GM12874 (cell line): Measurements from ENCODE around the gene PLXNA4.

ENCODE experiments used
- CTCF ChIP-seq: IDR thresholded peaks from 2 replicates; pipeline ENCODE4 v1.5.1; 2011; ENCODE audit warnings: low read depth, mild to moderate bottlenecking, control low read depth, low read length, moderate library complexity; ENCODE audit not compliant: insufficient read depth

The PLXNA4 gene

GRCh38 chr7:132412435-132412834 lies 163.8 kb downstream of the PLXNA4 start:
- no peak for TF ChIP-seq CTCF

DNA sequence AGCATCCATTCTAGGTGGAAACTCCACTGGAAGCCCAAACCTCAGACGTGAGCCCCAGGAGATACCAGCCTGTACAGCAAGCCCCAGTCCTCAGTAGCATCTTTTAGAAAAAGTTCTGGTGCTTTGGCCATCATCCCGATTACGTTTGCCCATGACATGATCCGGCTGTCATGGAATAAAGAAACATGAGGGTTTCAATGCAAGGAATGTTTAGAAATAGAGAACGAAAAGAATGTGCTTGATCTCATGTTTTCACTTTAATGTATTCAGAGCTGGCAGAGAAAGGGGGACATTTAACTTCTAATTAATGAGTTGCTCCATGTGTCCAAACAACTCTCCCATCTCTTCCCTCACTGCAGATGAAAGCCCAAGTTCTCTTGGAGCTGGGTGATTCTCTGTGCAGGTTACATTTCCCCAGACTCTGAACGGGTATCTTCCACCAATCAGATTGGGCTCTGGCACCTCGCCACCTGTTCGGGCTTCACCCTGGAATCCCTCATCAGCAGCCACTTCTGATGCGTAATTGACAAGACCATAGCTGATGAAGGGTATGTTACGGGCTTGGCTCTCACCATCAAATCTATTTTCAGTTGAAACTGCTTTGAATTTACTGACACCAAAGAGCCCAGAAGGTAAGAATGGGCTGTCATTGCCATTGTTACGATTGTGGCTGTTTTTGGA lies 165.3 kb downstream of the PLXNA4 start:
- no peak for TF ChIP-seq CTCF

DNA sequence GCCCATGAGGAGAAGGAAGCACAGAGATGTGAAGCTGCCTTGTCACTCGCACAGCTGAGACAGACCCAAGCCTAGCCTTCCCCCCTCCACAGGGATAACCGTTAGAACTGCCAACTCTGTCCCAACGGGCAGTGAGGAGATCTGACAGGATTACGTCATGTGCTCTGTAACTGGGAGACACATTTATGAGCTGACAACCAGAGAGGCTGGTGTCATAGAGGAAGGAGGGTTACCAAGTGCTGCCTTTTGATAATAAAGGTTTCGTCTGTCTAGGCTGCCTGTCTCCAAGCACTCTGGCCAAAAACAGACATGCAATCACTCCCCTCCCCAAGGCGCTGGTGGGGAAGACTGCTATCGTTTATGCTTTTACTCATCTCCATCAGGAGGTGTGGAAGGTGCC lies 165.9 kb downstream of the PLXNA4 start:
- no peak for TF ChIP-seq CTCF

- no peak for TF ChIP-seq CTCF
These were observed 168.5 kb downstream of the PLXNA4 start for GRCh38 chr7:132407764-132408163.

DNA sequence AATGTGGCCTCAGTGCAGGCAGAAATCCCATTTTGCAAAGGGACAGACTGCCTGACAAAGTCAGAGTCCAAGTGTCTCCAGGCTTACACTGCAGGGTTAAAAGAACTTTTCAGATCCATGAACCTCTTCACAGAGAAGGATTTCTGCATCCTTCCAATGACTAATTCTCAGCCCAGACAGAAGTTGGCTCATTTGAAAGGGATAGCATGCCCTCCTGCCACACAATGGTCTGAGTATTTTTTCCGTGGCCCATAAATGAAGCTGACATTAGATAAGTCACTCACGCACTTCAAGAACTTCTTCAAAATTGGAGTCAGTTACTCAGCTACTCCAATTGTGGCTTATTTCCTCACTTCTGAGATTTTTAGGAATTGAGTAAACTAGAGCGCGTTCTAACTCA lies 170.2 kb downstream of the PLXNA4 start:
- TF ChIP-seq CTCF: no peak

DNA sequence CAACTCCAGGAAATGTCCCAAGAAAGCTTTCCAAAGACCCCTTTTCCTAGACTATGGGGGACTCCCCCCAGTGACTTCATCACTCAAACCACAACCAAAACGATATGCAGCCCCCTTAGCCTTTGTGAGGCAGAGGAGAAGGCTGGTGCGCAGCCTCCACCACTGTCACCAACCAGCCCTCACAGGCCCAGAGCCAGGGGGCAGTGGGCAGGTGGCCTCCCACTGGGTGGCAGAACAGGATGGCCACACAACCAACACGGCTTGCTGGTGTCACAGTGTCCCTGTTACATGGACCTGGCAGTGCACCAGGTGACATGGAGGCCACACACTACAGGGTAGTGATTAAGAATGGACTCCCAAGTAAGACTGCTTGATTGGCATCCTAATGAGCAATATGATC lies 172.0 kb downstream of the PLXNA4 start:
- TF ChIP-seq CTCF: no peak

GRCh38 chr7:132403465-132404110 lies 172.7 kb downstream of the PLXNA4 start:
- no peak for TF ChIP-seq CTCF
